PC-9 (cell line): ENCODE data around the gene SFT2D1.

ENCODE experiments used
- CTCF ChIP-seq: fragments of 200-600 bp; sonication (generic); conservative IDR thresholded peaks from 2 replicates; pipeline ENCODE4 v1.6.1; 2017; ENCODE audit warnings: mixed run types, antibody characterized with exemption, mild to moderate bottlenecking, moderate library complexity
- EZH2 ChIP-seq: fragments of 200-600 bp; sonication (generic); IDR thresholded peaks from 2 replicates; pipeline ENCODE4 v1.8.0; 2017; ENCODE audit warnings: antibody characterized with exemption, low read depth

GRCh38 chr6:166370489-166370888, 28.1 kb upstream of the SFT2D1 start:
- no peak for TF ChIP-seq CTCF
- no peak for TF ChIP-seq EZH2
